NCI-H1694 (cell line): ENCODE data around the gene ZNF722.
"Not testable (repeated sequence)": the region's sequence is repeated elsewhere in the genome, so short reads cannot be mapped to it uniquely, and the experiment has no call there.

ENCODE experiments used
- DNase-seq: peaks from one replicate; lab custom pipeline; 2025; lab: John Stamatoyannopoulos, UW

Gene ZNF722

DNA sequence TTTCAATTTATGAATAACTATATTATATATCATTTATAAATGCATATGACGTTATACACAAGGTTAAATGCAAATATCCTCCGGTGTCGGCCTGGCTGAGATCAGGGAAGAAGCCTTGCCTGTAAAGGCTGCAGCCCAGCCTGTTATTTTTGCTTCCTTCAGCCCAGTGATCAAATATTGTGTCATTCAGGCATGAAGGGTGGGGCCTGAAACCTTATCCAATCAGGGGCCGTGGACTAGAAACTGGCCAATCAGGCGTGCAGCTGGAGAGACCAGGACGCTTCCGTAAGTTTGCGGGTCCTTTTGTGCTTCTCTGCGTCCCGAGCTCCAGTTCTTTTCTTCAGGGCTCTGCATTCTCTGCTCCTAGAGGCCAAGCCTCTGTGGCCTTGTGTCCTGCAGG lies at the start of gene ZNF722:
ZNF722 (plus strand) TSS at position 301 of the 400 bp plus-strand sequence. CDS start 113 bp downstream, outside the sequence.
- DNase-seq, result no peak

DNA sequence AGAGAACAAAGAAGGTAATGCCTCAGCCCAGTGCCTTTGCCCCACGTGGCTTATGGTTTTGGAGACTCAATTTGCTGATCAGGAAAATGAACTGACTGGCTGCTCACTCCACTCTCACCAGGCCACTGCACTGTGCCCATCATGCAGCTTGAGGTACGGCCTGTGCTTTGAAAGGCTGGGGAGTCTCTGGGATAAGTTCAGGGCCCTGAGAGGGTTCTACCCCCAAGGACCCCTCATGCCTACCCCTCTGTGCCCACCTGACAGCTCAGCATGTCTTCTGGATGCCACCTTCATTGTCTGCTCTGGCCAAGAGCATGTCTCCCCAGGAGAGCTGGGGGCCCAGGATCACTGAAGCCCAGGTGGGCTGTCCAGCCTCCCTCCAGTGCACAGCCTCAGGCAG lies 45.5 kb upstream of the ZNF722 start:
- DNase-seq, result no peak

DNA sequence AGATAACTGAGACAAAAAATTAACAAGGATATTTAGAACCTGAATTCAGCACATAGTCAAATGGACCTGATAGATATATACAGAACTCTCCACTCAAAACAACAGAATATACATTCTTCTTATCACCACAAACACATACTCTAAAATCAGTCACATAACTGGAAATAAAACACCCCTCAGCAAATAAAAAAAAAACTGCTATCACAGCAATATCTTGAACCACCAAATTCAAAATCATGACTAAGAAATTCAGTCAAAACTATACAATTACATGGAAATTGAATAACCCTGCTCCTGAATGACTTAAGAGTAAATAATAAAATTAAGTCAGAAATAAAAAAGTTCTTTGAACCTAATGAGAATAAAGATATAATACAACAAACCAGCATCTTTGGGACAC lies 30.0 kb upstream of the ZNF722 start:
- DNase-seq, result no peak

DNA sequence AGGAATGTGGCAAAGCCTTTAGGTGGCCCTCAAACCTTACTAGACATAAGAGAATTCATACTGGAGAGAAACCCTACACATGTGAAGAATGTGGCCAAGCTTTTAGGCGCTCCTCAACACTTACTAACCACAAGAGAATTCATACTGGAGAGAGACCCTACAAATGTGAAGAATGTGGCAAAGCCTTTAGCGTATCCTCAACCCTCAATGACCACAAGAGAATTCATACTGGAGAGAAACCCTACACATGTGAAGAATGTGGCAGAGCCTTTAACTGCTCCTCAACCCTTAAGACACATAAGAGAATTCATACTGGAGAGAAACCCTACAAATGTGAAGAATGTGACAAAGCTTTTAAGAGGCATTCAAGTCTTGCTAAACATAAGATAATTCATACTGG lies 16.8 kb downstream of the ZNF722 start:
- DNase-seq, result not testable (repeated sequence)

DNA sequence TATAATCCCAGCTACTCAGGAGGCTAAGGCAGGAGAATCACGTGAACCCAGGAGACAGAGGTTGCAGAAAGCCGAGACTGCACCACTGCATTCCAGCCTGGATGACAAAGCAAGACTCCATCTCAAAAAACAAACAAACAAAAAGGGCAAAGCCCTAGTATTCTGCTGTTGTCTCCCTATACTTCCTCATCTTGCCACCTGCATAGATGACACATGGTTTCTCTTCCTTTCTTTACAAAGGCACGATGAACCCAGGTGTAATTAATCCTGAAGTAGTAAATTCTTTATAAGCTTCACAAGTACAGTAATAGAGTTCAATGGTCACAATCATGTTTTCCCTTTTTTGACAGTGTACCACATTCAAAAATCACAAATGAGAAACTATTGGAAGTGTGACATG lies 36.7 kb downstream of the ZNF722 start:
- DNase-seq, result no peak

DNA sequence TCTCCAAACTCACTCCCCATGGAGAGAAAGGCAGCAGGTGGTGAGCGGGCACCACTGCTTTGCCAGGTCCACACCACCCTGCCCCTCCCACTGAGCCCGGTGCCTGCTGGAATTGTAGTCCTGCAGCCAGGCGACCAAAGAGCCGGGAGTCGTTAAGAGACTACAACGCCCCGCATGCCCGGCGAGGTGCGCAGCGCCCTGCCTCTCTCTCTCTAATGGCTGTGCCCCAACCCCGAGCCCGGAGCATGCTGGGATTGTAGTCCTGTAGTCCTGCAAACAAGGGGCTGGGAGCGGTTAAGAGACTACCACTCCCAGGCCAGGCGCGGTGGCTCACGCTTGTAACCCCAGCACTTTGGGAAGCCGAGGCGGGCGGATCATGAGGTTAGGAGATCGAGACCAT lies 38.4 kb downstream of the ZNF722 start:
- DNase-seq, result no peak

DNA sequence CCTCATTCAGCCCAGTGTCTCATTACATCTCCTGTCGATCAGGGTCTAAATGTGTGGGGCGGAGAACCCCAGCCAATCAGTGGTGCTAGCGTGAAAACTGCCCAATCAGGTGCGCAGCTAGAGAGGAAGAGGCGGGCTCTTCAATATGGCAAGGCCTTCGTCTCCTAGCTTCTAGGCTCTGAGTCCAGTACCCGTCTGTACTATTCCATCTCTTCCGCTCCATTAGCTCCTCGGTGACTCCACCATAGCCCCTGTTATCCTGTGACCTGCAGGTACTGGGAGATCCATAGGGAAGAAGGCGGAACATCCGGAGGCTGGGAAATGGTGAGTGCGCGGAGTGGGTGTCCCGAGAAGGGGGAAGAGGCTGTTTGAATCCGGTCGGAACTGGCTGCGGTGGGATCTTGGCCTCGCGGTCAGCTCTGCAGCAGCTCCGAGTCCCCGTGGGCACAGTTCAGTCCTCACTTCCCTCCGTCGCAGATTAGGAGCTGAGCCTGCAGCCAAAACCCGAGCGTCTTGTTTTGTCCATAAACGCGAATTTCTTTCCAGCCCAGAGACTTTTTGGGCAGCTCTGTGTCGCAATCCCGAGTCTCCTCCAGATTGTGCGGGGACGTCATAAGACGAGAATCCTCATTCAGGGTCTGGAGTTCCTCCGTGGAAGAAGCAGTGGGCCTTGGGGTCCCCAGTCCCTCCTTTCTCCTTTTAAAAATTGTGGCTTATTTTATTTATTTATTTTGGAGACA lies 46.8 kb downstream of the ZNF722 start, which contains the start of gene ZNF727:
ZNF727 (plus strand) TSS at position 134 of the 740 bp plus-strand sequence; CDS start at position 322, 188 bp downstream.
- DNase-seq, result no peak

DNA sequence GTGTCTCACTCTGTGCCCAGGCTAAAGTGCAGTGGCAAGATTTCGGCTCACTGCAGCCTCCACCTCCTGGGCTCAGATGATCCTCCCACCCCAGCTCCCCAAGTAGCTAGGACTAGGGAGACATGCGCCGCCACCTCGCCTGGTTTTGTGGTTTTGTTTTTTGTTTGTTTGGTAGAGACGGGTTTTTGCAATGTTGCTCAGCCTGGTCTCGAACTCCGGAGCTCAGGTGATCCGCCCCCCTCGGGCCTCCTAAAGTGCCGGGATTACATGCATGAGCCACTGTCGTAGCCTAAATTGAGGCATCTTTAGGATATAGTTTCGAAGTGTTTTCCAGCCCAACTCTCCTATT lies 47.4 kb downstream of the ZNF722 start:
- no peak for DNase-seq
